ENCODE measurements around the gene CPNE7. TPM values are rescaled to one million over a fixed set of nuclear protein-coding genes. Genes with fewer than 3 reads are reported as not detected.

CPNE7 gene
- total and polyA plus RNA-seq, 2 of the 8 experiments (the other 6 are each of a cell fraction or from before 2014, with no cell fraction given) = 10.0 to 23.7 TPM

DNA sequence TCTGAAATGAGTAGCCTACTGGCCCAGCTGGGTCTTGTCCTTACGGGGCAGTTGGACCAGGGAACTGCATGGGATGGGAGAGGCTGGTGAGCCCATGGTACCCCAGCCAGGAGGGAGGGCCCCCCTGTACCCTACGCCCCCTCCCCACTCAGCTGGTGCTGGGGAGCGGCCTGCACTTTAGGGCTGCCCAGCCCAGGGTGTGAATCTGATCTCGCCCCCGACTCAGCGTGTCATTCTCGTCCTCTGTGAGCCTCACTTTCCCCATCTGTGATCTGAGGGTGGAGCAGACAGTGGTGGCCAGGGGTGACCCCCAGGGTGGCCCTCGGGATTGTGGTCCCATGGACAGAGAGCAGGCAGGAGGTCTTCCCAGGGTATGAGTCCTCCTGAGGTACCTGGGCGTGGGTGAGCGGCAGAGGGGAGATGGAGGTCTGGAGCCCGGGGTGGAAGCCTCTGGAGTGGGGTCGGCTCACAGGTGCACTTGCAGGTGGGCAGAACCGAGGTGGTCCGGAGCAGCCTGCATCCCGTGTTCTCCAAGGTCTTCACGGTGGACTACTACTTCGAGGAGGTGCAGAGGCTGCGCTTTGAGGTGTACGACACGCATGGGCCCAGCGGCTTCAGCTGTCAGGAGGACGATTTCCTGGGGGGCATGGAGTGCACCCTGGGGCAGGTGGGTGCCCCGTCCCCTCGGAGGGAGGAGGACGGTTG lies 1.6 kb downstream of the CPNE7 start (continued):
- no peak for TF ChIP-seq SIN3A (conservative IDR thresholded peaks at IDR 0.05 in 1 of 2, IDR thresholded peaks at IDR 0.05 in 1 of 2; ENCODE audit: low read depth in 1 of 2, low read length in 2 of 2)

Measured in H1 (cell line).